H9 (cell line): Measurements from ENCODE around the gene TMPRSS3. TPM values are rescaled to one million over a fixed set of nuclear protein-coding genes. Genes with fewer than 3 reads are reported as not detected.

Experiments
- DNase-seq: peaks from one replicate; pipeline ENCODE4 v3.0.0-alpha.2; 2017
- H2AFZ ChIP-seq: one replicate; pipeline ENCODE4 v1.6.1; 2013; ENCODE audit warnings: mild to moderate bottlenecking, low read length, control low read depth, moderate library complexity
- H2AK5ac ChIP-seq: 2 replicates; pipeline ENCODE4 v1.6.1; 2013; ENCODE audit warnings: low read length, control low read depth, mixed read lengths; ENCODE audit not compliant: insufficient read length
- H2BK120ac ChIP-seq: one replicate; pipeline ENCODE4 v1.6.1; 2013; ENCODE audit warnings: low read depth, mild to moderate bottlenecking, low read length, control low read depth, inconsistent platforms; ENCODE audit not compliant: poor library complexity, severe bottlenecking
- H2BK12ac ChIP-seq: 2 replicates; pipeline ENCODE4 v1.6.1; 2013; ENCODE audit warnings: low read length, control low read depth, mixed read lengths, low read depth; ENCODE audit not compliant: insufficient read length
- H2BK15ac ChIP-seq: 2 replicates; pipeline ENCODE4 v1.6.1; 2013; ENCODE audit warnings: low read depth, low read length, control low read depth
- H2BK20ac ChIP-seq: one replicate; pipeline ENCODE4 v1.6.1; 2013; ENCODE audit warnings: low read depth, mild to moderate bottlenecking, low read length, control low read depth, inconsistent platforms; ENCODE audit not compliant: poor library complexity, severe bottlenecking
- H2BK5ac ChIP-seq: 2 replicates; pipeline ENCODE4 v1.6.1; 2013; ENCODE audit warnings: low read length, control low read depth, mixed read lengths; ENCODE audit not compliant: insufficient read length
- H3K14ac ChIP-seq: 2 replicates; pipeline ENCODE4 v1.6.1; 2013; ENCODE audit warnings: low read length, control low read depth; ENCODE audit not compliant: insufficient read depth
- H3K18ac ChIP-seq: 2 replicates; pipeline ENCODE4 v1.6.1; 2013; ENCODE audit warnings: low read depth, mild to moderate bottlenecking, mixed read lengths, low read length, control low read depth; ENCODE audit not compliant: insufficient read length
- H3K23ac ChIP-seq: 2 replicates; pipeline ENCODE4 v1.6.1; 2013; ENCODE audit warnings: low read length, control low read depth, mixed read lengths, low read depth; ENCODE audit not compliant: insufficient read length
- H3K23me2 ChIP-seq: 2 replicates; pipeline ENCODE4 v1.6.1; 2013; ENCODE audit warnings: low read depth, mild to moderate bottlenecking, mixed read lengths, low read length, control low read depth; ENCODE audit not compliant: insufficient read length, poor library complexity, severe bottlenecking
- H3K27ac ChIP-seq: 2 replicates; pipeline ENCODE4 v1.5.1; 2013; ENCODE audit warnings: low read length, control low read depth, mixed read lengths, low read depth; ENCODE audit not compliant: insufficient read length
- H3K27me3 ChIP-seq: 2 replicates; pipeline ENCODE4 v1.6.1; 2013; ENCODE audit warnings: low read length, control low read depth, inconsistent platforms; ENCODE audit not compliant: insufficient read depth
- H3K4ac ChIP-seq: 2 replicates; pipeline ENCODE4 v1.6.1; 2013; ENCODE audit warnings: low read depth, mild to moderate bottlenecking, control low read depth, inconsistent platforms, low read length, moderate library complexity
- H3K4me1 ChIP-seq: 2 replicates; pipeline ENCODE4 v1.6.1; 2013; ENCODE audit warnings: low read length, control low read depth, inconsistent platforms; ENCODE audit not compliant: insufficient read depth
- H3K4me2 ChIP-seq: 2 replicates; pipeline ENCODE4 v1.6.1; 2013; ENCODE audit warnings: low read length, control low read depth, mixed read lengths; ENCODE audit not compliant: insufficient read length, insufficient read depth
- H3K56ac ChIP-seq: 2 replicates; pipeline ENCODE4 v1.6.1; 2013; ENCODE audit warnings: low read depth, mild to moderate bottlenecking, mixed read lengths, low read length, control low read depth; ENCODE audit not compliant: insufficient read length
- H3K79me1 ChIP-seq: 2 replicates; pipeline ENCODE4 v1.6.1; 2013; ENCODE audit warnings: low read depth, mild to moderate bottlenecking, moderate library complexity, low read length, control low read depth, inconsistent platforms; ENCODE audit not compliant: insufficient read depth, poor library complexity, severe bottlenecking
- H3K79me2 ChIP-seq: 2 replicates; pipeline ENCODE4 v1.6.1; 2013; ENCODE audit warnings: low read length, control low read depth, inconsistent platforms; ENCODE audit not compliant: insufficient read depth
- H3K9ac ChIP-seq: 2 replicates; pipeline ENCODE4 v1.6.1; 2013; ENCODE audit warnings: low read length, control low read depth, mixed read lengths; ENCODE audit not compliant: insufficient read length; ENCODE audit errors: extremely low read depth
- H3K9me3 ChIP-seq: one replicate; pipeline ENCODE4 v1.6.1; 2013; ENCODE audit warnings: low read depth, low read length, inconsistent platforms; ENCODE audit not compliant: control insufficient read depth
- H3T11ph ChIP-seq: one replicate; pipeline ENCODE4 v1.6.1; 2013; ENCODE audit warnings: mild to moderate bottlenecking, low read length, control low read depth, inconsistent platforms
- H4K20me1 ChIP-seq: one replicate; pipeline ENCODE4 v1.6.1; 2013; ENCODE audit not compliant: control insufficient read depth, insufficient read length, insufficient read depth
- H4K5ac ChIP-seq: 2 replicates; pipeline ENCODE4 v1.6.1; 2013; ENCODE audit warnings: low read depth, mild to moderate bottlenecking, mixed read lengths, low read length, control low read depth; ENCODE audit not compliant: insufficient read length
- H4K8ac ChIP-seq: replicated peaks from 2 replicates; pipeline ENCODE4 v1.6.1; 2013; ENCODE audit warnings: low read length, control low read depth, mixed read lengths, low read depth; ENCODE audit not compliant: insufficient read length
- H4K91ac ChIP-seq: 2 replicates; pipeline ENCODE4 v1.6.1; 2013; ENCODE audit warnings: low read depth, mild to moderate bottlenecking, moderate library complexity, mixed read lengths, low read length, control low read depth; ENCODE audit not compliant: insufficient read length
- H3K27ac Mint-ChIP-seq, 3 experiments: 2 replicates in 2 of 3; 3 replicates in 1 of 3; pipeline ENCODE4 v1.8.0; 2020 to 2021; ENCODE audit warnings: mixed read lengths in 3 of 3, mild to moderate bottlenecking in 1 of 3, moderate library complexity in 1 of 3
- H3K27me3 Mint-ChIP-seq: 2 replicates; pipeline ENCODE4 v1.8.0; 2021; ENCODE audit warnings: low read depth, mild to moderate bottlenecking, moderate library complexity, mixed read lengths
- H3K36me3 Mint-ChIP-seq, 3 experiments: 2 replicates in 2 of 3; 3 replicates in 1 of 3; pipeline ENCODE4 v1.8.0; 2020 to 2021; ENCODE audit warnings: low read depth in 3 of 3, mixed read lengths in 3 of 3; ENCODE audit not compliant: insufficient read depth in 1 of 3
- H3K4me1 Mint-ChIP-seq, 2 experiments: 2 replicates each; pipeline ENCODE4 v1.8.0; 2020; ENCODE audit warnings: mixed read lengths in 2 of 2
- H3K4me3 Mint-ChIP-seq, 2 experiments: 2 replicates in 1 of 2; 3 replicates in 1 of 2; pipeline ENCODE4 v1.8.0; 2020 to 2021; ENCODE audit warnings: mild to moderate bottlenecking in 2 of 2, mixed read lengths in 2 of 2, moderate library complexity in 1 of 2
- H3K9me3 Mint-ChIP-seq, 2 experiments: 2 replicates in 1 of 2; 3 replicates in 1 of 2; pipeline ENCODE4 v1.8.0; 2020; ENCODE audit warnings: mild to moderate bottlenecking in 2 of 2, mixed read lengths in 2 of 2, moderate library complexity in 1 of 2
- WGBS: extraction: QIAGEN DNeasy Blood & Tissue Kit; methylation state at CpG from one replicate; pipeline ENCODE4 v1.1.7; 2013; ENCODE audit warnings: missing lambda C conversion rate, low lambda C conversion rate, mixed read lengths; ENCODE audit not compliant: insufficient read length; ENCODE audit errors: extremely low coverage; 5-methylcytosine and 5-hydroxymethylcytosine counted together
- total RNA-seq: library from RNA; stranded (reverse); gene quantifications from 2 replicates; pipeline ENCODE4 v1.2.1, GENCODE V29; 2021
- TF ChIP-seq, protein P1 (sequence below): fragments of 200-600 bp; sonication (generic); conservative IDR thresholded peaks from 3 replicates; pipeline ENCODE4 v1.8.0; 2021; ENCODE audit warnings: antibody characterized with exemption, mild to moderate bottlenecking

TMPRSS3 gene
- total RNA-seq, 1 experiment from 2014 or later, result 0.31 TPM

DNA sequence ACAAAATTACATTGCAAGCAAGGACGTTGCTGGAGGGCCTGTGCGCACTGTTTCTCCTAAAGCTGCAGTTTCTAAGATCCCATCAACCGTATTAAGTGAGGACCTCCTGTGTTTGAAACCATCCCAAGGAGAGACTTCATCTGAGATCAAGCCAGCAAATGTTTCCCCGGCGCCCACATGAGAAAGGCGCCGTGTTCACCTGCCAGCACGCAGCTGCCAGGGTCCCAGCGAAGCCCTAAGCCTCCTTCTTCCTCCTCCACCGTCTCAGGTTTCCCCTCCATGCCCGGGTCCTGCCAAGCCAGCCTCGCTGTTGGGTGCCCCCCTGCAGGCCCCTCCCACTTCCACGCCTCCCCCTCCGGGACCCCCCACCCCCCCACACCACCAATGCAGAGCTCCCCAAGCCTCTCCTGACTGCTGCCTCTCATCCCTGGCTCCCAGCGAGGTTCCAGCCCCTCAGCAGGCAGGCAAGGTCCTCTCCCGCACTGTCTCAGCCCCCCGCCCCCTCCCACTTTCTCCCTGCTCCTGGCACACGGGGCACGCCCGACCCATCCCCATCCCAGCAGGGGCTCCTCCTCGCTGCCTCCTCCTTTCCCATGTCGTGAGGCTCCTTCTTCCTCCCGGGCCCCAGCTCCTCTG, 20.9 kb downstream of the TMPRSS3 start:
- no CpG with 5 or more reads among the region's 23 CpGs for WGBS
- H2BK20ac ChIP-seq, result no peak overlapping the region
- no peaks in the 10 kb centered on the region for H3K27me3 ChIP-seq
- H3K79me2 ChIP-seq, result no peaks in the 10 kb centered on the region
- no peak overlapping the region for H3K56ac ChIP-seq
- TF ChIP-seq, protein P1, sequence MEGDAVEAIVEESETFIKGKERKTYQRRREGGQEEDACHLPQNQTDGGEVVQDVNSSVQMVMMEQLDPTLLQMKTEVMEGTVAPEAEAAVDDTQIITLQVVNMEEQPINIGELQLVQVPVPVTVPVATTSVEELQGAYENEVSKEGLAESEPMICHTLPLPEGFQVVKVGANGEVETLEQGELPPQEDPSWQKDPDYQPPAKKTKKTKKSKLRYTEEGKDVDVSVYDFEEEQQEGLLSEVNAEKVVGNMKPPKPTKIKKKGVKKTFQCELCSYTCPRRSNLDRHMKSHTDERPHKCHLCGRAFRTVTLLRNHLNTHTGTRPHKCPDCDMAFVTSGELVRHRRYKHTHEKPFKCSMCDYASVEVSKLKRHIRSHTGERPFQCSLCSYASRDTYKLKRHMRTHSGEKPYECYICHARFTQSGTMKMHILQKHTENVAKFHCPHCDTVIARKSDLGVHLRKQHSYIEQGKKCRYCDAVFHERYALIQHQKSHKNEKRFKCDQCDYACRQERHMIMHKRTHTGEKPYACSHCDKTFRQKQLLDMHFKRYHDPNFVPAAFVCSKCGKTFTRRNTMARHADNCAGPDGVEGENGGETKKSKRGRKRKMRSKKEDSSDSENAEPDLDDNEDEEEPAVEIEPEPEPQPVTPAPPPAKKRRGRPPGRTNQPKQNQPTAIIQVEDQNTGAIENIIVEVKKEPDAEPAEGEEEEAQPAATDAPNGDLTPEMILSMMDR, result no peak
- H3K18ac ChIP-seq, result no peak overlapping the region
- no peak overlapping the region for H3K23ac ChIP-seq
- Mint-ChIP-seq H3K27me3 (peaks cover 31% of the 10 kb centered on the region), H3K27ac (no peak overlapping the region), H3K9me3 (no peaks in the 10 kb centered on the region; a peak in 1 of 5 replicates), H3K4me3 (no peak overlapping the region; a peak in 1 of 5 replicates), H3K36me3 (no peaks in the 10 kb centered on the region), H3K4me1 (peaks cover 6 to 11% of the 10 kb centered on the region in 2 experiments)
- peak overlapping the region; percentile 29; the same call in 1 of the 2 replicates for H3K14ac ChIP-seq
- H3K23me2 ChIP-seq, result no peaks in the 10 kb centered on the region
- no peak overlapping the region for H2BK15ac ChIP-seq
- peak; percentile 40 for DNase-seq
- H3K27ac ChIP-seq, result no peak overlapping the region
- H3T11ph ChIP-seq, result no peak overlapping the region
- no peak overlapping the region for H2AFZ ChIP-seq
- H2BK120ac ChIP-seq, result no peak overlapping the region
- H3K9ac ChIP-seq, result no peak overlapping the region
- H4K91ac ChIP-seq, result no peak overlapping the region
- H4K8ac ChIP-seq, result no peak overlapping the region
- H3K79me1 ChIP-seq, result no peaks in the 10 kb centered on the region
- H2AK5ac ChIP-seq, result no peak overlapping the region
- H3K4ac ChIP-seq, result no peak overlapping the region
- H3K4me1 ChIP-seq, result no peaks in the 10 kb centered on the region
- no peak overlapping the region for H2BK5ac ChIP-seq
- H2BK12ac ChIP-seq, result no peak overlapping the region
- H4K5ac ChIP-seq, result no peak overlapping the region
- H3K9me3 ChIP-seq, result no peaks in the 10 kb centered on the region
- no peak overlapping the region for H3K4me2 ChIP-seq
- no peaks in the 10 kb centered on the region for H4K20me1 ChIP-seq
